CD4-positive, alpha-beta T cell (primary cell): ENCODE data around the gene FAM32A. TPM values are rescaled to one million over a fixed set of nuclear protein-coding genes. Genes with fewer than 3 reads are reported as not detected.

Source experiments
- ATAC-seq: fragments of 200-7000 bp; cut with Tn5 transposase; one replicate; pipeline ENCODE4 v1.10.0; 2022; ENCODE audit warnings: mild to moderate bottlenecking; ENCODE audit not compliant: poor library complexity
- CTCF ChIA-PET: fragments of 350-600 bp; sonication (Branson Sonifier 250); formaldehyde crosslinking; loops from one replicate; lab custom pipeline; 2021; ENCODE audit warnings: antibody characterized with exemption, inconsistent platforms; lab: Charles Lee
- POLR2A ChIA-PET: fragments of 350-600 bp; sonication (Branson Sonifier 250); formaldehyde crosslinking; loops from one replicate; lab custom pipeline; 2021; ENCODE audit warnings: antibody characterized with exemption, inconsistent platforms; lab: Charles Lee
- DNase-seq, 14 experiments: peaks; one replicate each; pipeline ENCODE4 v3.0.0-alpha.2; 2013 to 2020; ENCODE audit warnings: mixed read lengths in 2 of 14
- H3K27ac ChIP-seq, 2 donors: one replicate each; pipeline versions ENCODE4 v1.5.1 to v1.7.0; 2013; ENCODE audit warnings: low read length in 2 of 2, low read depth in 1 of 2, mild to moderate bottlenecking in 1 of 2
- H3K27me3 ChIP-seq, 2 experiments: 1 replicate in 1 of 2; 2 replicates in 1 of 2; pipeline versions ENCODE4 v1.6.1 to v1.7.0; 2013; ENCODE audit warnings: low read length in 2 of 2, control low read depth in 1 of 2, mild to moderate bottlenecking in 1 of 2, moderate library complexity in 1 of 2; ENCODE audit not compliant: insufficient read depth in 2 of 2, control insufficient read depth in 1 of 2
- H3K36me3 ChIP-seq: one replicate; pipeline ENCODE4 v1.6.1; 2013; ENCODE audit warnings: low read length, control low read depth; ENCODE audit not compliant: insufficient read depth
- H3K4me1 ChIP-seq: one replicate; pipeline ENCODE4 v1.6.1; 2013; ENCODE audit warnings: low read length, control low read depth; ENCODE audit not compliant: insufficient read depth
- H3K4me3 ChIP-seq: one replicate; pipeline ENCODE4 v1.5.1; 2013; ENCODE audit warnings: mild to moderate bottlenecking, low read length, moderate library complexity
- H3K9me3 ChIP-seq, 2 experiments: 1 replicate in 1 of 2; 2 replicates in 1 of 2; pipeline versions ENCODE4 v1.6.1 to v1.7.0; 2013; ENCODE audit warnings: low read length in 2 of 2, mild to moderate bottlenecking in 2 of 2, control low read depth in 1 of 2, moderate library complexity in 1 of 2; ENCODE audit not compliant: control insufficient read depth in 1 of 2, insufficient read depth in 1 of 2
- H3K27ac Mint-ChIP-seq: one replicate; pipeline ENCODE4 v1.8.0; 2020; ENCODE audit warnings: mixed read lengths
- H3K27me3 Mint-ChIP-seq: one replicate; pipeline ENCODE4 v1.8.0; 2021; ENCODE audit warnings: mixed read lengths
- H3K36me3 Mint-ChIP-seq: one replicate; pipeline ENCODE4 v1.8.0; 2021; ENCODE audit warnings: low read depth, mixed read lengths
- H3K4me1 Mint-ChIP-seq: one replicate; pipeline ENCODE4 v1.8.0; 2021; ENCODE audit warnings: low read depth, mixed read lengths
- H3K4me3 Mint-ChIP-seq: one replicate; pipeline ENCODE4 v1.8.0; 2020; ENCODE audit warnings: mild to moderate bottlenecking, mixed read lengths
- H3K9me3 Mint-ChIP-seq: one replicate; pipeline ENCODE4 v1.8.0; 2020; ENCODE audit warnings: mixed read lengths
- intact Hi-C, 2 experiments: fragments of 100-400 bp; cut with DNase I in 1 of 2; cut with micrococcal nuclease in 1 of 2; formaldehyde crosslinking; loops; one replicate each; pipeline versions ENCODE4 v1.15.1 to v1.9.0; 2023 to 2025; cut with DNase I, micrococcal nuclease
- polyA plus RNA-seq, 2 donors: library from polyadenylated mRNA; unstranded; fragments of 120-200 nt; gene quantifications; one replicate each; pipeline ENCODE4 v1.2.1, GENCODE V29; 2013
- total RNA-seq, 174 experiments: library from RNA in 2 of 174; stranded (reverse) in 2 of 174; gene quantifications; one replicate each; pipeline ENCODE4 v1.2.3 and lab custom pipeline; 2021 to 2026
- TF ChIP-seq, protein P1 (sequence below): fragments of 200-600 bp; IDR thresholded peaks from one replicate; pipeline ENCODE4 v1.8.0; 2022; ENCODE audit warnings: antibody characterized with exemption, mild to moderate bottlenecking

FAM32A gene
- total RNA-seq, result 10 to 100 TPM; 44.5 to 50.3 TPM
- 67.8 TPM for polyA plus RNA-seq (2013, experiment 1 of 2)
- 59.4 TPM for polyA plus RNA-seq (2013, experiment 2 of 2)
- total RNA-seq (lab: John Stamatoyannopoulos, UW), result 37.1 to 92.8 (median 63.3) reads per million in 172 experiments

DNA sequence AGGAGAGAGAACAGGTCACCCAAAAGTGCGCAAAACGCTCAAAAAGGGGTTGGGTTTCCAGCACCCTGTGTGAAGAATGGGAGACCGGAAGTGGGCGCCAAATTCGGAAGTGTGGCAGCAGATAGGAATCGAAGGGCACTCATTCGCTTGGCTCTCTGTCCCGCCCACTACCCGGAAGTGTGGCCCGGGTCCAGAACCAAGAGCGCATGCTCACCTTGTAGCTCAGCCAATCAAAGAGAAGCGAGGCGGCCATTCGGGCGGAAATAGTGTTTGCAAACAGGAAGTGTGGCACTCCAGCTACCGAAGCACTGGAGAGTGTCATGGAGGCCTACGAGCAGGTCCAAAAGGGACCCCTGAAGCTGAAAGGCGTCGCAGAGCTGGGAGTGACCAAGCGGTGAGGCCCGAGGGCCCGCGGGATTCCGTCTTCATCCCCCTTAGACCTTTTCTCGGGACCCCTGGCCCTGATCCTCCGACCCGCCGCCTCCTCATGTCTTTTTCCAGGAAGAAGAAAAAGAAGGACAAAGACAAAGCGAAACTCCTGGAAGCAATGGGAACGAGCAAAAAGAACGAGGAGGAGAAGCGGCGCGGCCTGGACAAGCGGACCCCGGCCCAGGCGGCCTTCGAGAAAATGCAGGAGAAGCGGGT lies at the start of gene FAM32A:
TSS of gene FAM32A (plus strand) at position 288 of the 645 bp plus-strand sequence. CDS start at position 321, 33 bp downstream.
- ChIA-PET POLR2A (interaction anchor here (0.7 to 2.6 kb wide), 29 partner anchors 9 to 1764 kb away, joined by 3 to 23 read pairs (median 4); partner anchors contain the start of genes AP1M1, HSH2D, KLF2 and RAB8A), CTCF (interaction anchor here (0.6 to 1.5 kb wide), 5 partner anchors 12 to 202 kb away, joined by 3 to 5 read pairs (median 3); partner anchors contain the start of gene AP1M1)
- TF ChIP-seq, protein P1, sequence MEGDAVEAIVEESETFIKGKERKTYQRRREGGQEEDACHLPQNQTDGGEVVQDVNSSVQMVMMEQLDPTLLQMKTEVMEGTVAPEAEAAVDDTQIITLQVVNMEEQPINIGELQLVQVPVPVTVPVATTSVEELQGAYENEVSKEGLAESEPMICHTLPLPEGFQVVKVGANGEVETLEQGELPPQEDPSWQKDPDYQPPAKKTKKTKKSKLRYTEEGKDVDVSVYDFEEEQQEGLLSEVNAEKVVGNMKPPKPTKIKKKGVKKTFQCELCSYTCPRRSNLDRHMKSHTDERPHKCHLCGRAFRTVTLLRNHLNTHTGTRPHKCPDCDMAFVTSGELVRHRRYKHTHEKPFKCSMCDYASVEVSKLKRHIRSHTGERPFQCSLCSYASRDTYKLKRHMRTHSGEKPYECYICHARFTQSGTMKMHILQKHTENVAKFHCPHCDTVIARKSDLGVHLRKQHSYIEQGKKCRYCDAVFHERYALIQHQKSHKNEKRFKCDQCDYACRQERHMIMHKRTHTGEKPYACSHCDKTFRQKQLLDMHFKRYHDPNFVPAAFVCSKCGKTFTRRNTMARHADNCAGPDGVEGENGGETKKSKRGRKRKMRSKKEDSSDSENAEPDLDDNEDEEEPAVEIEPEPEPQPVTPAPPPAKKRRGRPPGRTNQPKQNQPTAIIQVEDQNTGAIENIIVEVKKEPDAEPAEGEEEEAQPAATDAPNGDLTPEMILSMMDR, result no peak
- ATAC-seq (peak; percentile 93), DNase-seq (peak; percentile 97 to 100 (median 98))
- peaks cover 29% of the 10 kb centered on the region for H3K4me1 Mint-ChIP-seq
- H3K27me3 Mint-ChIP-seq, result no peaks in the 10 kb centered on the region
- H3K27me3 ChIP-seq, result no peaks in the 10 kb centered on the region
- H3K4me3 Mint-ChIP-seq, result peak within 1 kb of the TSS; percentile 93
- peak within 1 kb of the TSS; percentile 87 for H3K27ac Mint-ChIP-seq
- peaks cover 44% of the 10 kb centered on the region for H3K4me1 ChIP-seq
- peak within 1 kb of the TSS; percentile 83 to 85 for H3K27ac ChIP-seq
- H3K9me3 Mint-ChIP-seq, result no peaks in the 10 kb centered on the region
- H3K36me3 Mint-ChIP-seq, result peaks cover 43% of the 10 kb centered on the region
- H3K9me3 ChIP-seq, result no peaks in the 10 kb centered on the region
- intact Hi-C loops, result loop anchor here (1.0 to 10.0 kb wide), 5 partner anchors 12 to 740 kb away; partner anchors contain the start of genes AP1M1 (in 2 of the 2), RAB8A (in 2 of the 2), TPM4 (in 1 of the 2) and WIZ (in 1 of the 2)
- H3K4me3 ChIP-seq, result peak within 1 kb of the TSS; percentile 92
- peaks cover 29% of the 10 kb centered on the region for H3K36me3 ChIP-seq

DNA sequence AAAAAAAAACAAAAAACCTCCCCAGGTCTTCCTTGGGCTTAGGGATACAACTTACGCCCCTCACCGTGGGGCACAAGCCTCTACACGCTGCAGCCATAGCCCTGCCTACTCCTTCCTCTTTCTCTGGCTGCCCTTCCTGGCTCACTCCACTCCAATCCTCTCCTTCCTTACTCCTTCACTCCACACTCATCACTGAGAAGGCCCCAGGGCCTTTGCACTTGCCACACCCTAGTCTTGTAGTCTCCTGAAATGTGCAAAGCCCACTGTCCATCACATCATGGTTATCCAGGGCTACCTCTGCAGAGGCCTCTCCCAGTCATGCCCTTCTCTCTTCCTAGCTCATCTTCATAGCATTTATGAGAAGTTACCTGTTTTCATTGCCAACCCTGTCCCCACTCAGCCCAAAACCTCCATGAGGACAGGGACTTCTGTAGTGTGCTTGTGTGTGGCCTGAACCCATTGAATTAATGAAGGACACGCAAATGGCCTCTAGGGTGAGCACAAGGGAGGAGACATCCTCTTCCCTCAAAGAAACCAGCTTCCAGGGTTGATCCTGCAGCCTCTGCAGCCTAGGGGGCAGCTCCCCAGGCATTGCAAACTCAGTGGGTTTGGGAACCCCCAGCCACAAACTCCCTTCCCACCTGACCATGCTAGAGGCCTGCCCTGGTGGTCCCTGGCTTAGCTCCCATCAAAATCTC lies 49.6 kb upstream of the FAM32A start:
- Mint-ChIP-seq H3K36me3 (peaks cover 46% of the 10 kb centered on the region), H3K27ac (peak overlapping the region; percentile 47), H3K27me3 (no peaks in the 10 kb centered on the region), H3K4me3 (no peak overlapping the region), H3K4me1 (no peaks in the 10 kb centered on the region), H3K9me3 (no peaks in the 10 kb centered on the region)
- ATAC-seq (no peak), DNase-seq (no peak)
- no peak overlapping the region for H3K27ac ChIP-seq
- intact Hi-C loops, result no loop called here
- no peak overlapping the region for H3K4me3 ChIP-seq
- ChIA-PET POLR2A (no interaction called here), CTCF (no interaction called here)
- peaks cover 7% of the 10 kb centered on the region for H3K4me1 ChIP-seq
- H3K27me3 ChIP-seq, result no peaks in the 10 kb centered on the region
- no peaks in the 10 kb centered on the region for H3K9me3 ChIP-seq
- TF ChIP-seq, protein P1, result no peak
- peaks cover 34% of the 10 kb centered on the region for H3K36me3 ChIP-seq

DNA sequence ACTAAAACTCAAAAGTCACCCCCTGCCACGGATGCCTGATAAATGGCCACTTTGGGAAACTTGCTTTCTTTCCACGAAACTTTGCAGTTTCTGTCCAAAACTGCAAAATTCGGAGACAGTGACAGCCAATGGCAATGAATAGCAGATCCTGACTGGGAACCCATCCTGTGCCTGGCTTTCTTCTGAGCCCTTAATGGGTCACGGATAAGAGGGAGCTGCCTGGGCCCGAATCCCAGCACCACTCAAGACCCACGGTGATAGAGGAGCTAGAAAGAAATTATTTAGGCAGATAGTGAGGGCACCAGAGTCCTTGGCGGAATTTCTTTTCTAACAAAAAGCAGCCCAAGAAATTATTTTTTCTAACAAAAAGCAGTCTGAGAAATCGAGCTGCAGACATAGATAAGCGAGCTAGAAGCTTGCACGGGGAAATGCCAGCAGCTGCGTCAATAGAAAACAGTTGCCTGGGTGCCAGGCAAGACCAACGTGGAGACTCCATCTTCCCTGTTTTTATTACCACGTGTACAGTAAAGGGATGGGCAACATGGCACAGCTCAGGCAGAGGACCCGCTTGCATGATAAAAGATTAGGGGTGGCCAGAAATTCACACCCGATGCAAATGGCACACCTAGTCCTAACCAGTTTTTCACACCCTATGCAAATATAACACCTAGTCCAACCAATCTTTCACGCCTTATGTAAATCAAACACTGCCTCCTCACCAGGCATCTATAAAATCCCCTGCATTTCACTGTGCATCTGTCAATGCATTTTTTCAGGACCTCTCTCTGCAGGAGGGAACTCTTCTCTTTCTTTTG lies 48.8 kb upstream of the FAM32A start:
- DNase-seq (peak in 1 of 14 experiments; percentile 32), ATAC-seq (no peak)
- Histone ChIP-seq H3K36me3 (peaks cover 28% of the 10 kb centered on the region), H3K4me1 (peaks cover 7% of the 10 kb centered on the region), H3K9me3 (no peaks in the 10 kb centered on the region), H3K27me3 (no peaks in the 10 kb centered on the region), H3K27ac (no peak overlapping the region), H3K4me3 (no peak overlapping the region)
- Mint-ChIP-seq H3K36me3 (peaks cover 38% of the 10 kb centered on the region), H3K27ac (peak overlapping the region; percentile 47), H3K27me3 (no peaks in the 10 kb centered on the region), H3K4me1 (no peaks in the 10 kb centered on the region), H3K9me3 (no peaks in the 10 kb centered on the region), H3K4me3 (no peak overlapping the region)
- ChIA-PET CTCF (no interaction called here), POLR2A (no interaction called here)
- TF ChIP-seq, protein P1, result no peak
- intact Hi-C loops, result no loop called here
